ENCODE data around the gene EXOC3L4. TPM values are rescaled to one million over a fixed set of nuclear protein-coding genes. Genes with fewer than 3 reads are reported as not detected.
"Not testable (repeated sequence)": the region's sequence is repeated elsewhere in the genome, so short reads cannot be mapped to it uniquely, and the experiment has no call there.

The EXOC3L4 gene
- total RNA-seq, 6 experiments from 2014 or later = 34.2 to 87.1 (median 48.1) TPM

DNA sequence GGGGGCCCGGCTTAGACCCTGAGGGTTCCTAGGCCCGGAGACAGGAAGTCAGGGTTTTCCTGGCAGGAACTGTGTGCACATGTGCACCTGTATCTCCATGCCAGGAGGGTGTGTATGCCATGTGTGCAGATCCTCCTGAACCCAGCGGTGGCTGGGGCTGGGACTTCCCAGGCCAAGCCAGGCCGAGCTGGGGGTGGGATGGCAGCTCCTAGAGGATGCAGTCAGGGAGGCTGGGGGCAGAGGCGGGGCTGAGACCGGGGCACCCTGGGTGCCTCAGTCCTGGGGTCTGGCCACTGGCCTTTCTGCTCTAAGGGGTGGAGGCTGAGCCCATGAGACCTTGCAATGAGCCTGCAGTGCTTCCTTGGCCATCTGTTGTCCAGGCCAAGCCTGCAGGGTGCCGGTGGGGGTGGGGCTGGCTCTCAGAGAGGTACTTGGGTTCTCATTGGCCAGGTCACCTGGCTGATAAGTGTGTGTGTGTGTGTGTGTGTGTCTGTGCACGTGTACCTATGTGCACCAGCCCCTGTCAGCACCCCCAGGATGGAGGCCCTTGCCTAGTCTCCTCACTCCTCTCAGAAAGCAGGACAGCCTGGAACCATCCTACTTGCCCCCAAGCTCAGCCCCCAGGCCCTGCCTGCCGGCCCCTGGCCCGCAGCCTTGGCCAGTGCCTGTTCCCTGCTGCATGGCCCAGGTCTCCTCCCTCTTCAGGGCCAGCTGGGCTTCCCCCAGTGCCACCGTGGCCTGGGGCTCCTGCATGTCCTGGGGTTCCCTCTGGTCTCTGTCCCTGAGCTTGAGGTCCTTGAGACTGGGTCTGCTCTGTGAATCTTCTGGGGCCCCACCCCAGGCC, 18.1 kb downstream of the EXOC3L4 start:
- peak; percentile 2 to 24 (median 11) for ATAC-seq
- WGBS (ENCODE audit: insufficient coverage, low coverage, low lambda C conversion rate, missing lambda C conversion rate) = 19% methylated on average over 3 of the region's 11 CpGs
- peaks cover 0 to 58% (median 15%) of the 10 kb centered on the region in 4 donors for H3K4me1 ChIP-seq
- no peaks in the 10 kb centered on the region for H3K27me3 ChIP-seq
- H3K9me3 ChIP-seq = no peaks in the 10 kb centered on the region
- DNase-seq = no peak
- intact Hi-C loops (cut with DNase I) = no loop called here
- TF ChIP-seq POLR2A (IDR thresholded peaks at IDR 0.05) = no peak
- TF ChIP-seq, protein P1, sequence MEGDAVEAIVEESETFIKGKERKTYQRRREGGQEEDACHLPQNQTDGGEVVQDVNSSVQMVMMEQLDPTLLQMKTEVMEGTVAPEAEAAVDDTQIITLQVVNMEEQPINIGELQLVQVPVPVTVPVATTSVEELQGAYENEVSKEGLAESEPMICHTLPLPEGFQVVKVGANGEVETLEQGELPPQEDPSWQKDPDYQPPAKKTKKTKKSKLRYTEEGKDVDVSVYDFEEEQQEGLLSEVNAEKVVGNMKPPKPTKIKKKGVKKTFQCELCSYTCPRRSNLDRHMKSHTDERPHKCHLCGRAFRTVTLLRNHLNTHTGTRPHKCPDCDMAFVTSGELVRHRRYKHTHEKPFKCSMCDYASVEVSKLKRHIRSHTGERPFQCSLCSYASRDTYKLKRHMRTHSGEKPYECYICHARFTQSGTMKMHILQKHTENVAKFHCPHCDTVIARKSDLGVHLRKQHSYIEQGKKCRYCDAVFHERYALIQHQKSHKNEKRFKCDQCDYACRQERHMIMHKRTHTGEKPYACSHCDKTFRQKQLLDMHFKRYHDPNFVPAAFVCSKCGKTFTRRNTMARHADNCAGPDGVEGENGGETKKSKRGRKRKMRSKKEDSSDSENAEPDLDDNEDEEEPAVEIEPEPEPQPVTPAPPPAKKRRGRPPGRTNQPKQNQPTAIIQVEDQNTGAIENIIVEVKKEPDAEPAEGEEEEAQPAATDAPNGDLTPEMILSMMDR (IDR thresholded peaks at IDR 0.05) = no peak
- H3K4me3 ChIP-seq = no peak overlapping the region
- no peaks in the 10 kb centered on the region for H3K36me3 ChIP-seq
- H3K27ac ChIP-seq = peak overlapping the region in 1 of 3 donors; percentile 33

DNA sequence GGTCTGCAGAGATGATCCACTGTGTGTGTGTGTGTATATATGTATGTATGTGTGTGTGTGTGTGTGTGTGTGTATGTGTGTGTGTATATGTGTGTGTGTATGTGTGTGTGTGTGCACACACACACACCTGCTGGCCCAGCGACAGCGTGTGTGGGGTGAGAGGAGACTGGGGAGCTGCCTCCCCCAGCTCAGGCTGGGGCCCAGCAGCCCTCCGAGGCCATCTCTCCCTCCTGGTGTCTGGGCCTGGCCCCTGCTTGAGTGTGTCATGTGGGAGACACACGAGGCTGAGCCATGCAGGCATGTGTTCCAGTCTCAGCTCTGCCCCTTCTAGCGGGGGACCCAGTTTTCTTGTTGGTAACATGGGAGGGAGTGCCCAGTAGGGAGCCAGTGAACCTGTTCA, 18.8 kb downstream of the EXOC3L4 start:
- Histone ChIP-seq H3K27ac (peak overlapping the region in 1 of 3 donors; percentile 73), H3K36me3 (no peaks in the 10 kb centered on the region), H3K27me3 (no peaks in the 10 kb centered on the region), H3K9me3 (no peaks in the 10 kb centered on the region), H3K4me3 (no peak overlapping the region), H3K4me1 (peaks cover 0 to 54% (median 13%) of the 10 kb centered on the region in 4 donors)
- no peak for DNase-seq
- TF ChIP-seq, protein P1 (IDR thresholded peaks at IDR 0.05) = no peak
- no peak for TF ChIP-seq POLR2A (IDR thresholded peaks at IDR 0.05)
- no CpG with 5 or more reads among the region's 5 CpGs for WGBS (ENCODE audit: insufficient coverage, low coverage, low lambda C conversion rate, missing lambda C conversion rate)
- intact Hi-C loops (cut with DNase I) = no loop called here
- ATAC-seq = no peak

DNA sequence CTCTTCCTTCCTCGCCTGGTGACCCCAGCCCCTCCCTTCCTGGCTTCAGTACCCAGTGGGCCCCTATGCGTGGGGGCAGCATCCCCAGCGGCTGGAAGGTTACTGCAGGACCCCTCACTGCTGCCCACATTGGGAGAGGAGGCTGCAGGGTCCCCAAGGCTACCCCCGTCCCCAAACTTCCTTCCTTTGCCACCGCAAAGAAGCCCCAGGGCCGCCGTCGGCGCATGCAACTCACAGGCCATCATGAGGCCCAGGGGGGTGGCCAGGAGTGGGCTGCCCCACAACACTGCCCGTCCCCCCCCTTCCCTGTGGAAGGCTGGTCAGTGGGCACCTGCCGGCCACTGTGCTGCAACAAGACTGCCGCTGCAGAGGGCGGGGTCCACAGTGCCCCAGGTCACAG, 19.2 kb downstream of the EXOC3L4 start:
- H3K27ac ChIP-seq = peak overlapping the region in 1 of 3 donors; percentile 73
- peaks cover 0 to 58% (median 13%) of the 10 kb centered on the region in 4 donors for H3K4me1 ChIP-seq
- WGBS (ENCODE audit: insufficient coverage, low coverage, low lambda C conversion rate, missing lambda C conversion rate) = no CpG with 5 or more reads among the region's 13 CpGs

DNA sequence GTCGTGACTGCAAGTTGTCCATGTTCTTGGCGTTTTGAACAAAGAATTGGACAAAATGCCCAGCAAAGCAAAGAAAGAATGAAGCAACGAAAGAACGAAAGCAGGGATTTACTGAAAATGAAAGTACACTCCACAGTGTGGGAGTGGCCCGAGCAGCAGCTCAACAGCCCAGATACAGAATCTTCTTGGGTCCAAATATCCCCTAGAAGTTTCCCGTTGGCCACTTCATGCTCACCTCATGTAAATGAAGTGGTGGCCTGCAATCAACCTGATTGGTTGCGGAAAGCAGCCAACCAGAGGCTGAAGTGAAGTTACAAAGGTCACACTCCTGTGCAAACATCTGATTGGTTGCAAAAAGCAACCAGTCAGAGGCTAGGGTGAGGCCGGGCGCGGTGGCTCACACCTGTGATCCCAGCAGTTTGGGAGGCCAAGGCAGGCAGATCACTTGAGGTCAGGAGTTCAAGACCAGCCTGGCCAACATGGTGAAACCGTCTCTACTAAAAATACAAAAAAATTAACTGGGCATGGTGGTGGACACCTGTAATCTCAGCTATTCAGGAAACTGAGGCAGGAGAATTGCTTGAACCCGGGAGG, 20.7 kb downstream of the EXOC3L4 start:
- peak overlapping the region in 1 of 3 donors; percentile 9 for H3K4me3 ChIP-seq
- DNase-seq = peak; percentile 66 to 85 (median 84)

More for the DNA sequence above, 19.2 kb downstream of the EXOC3L4 start:
- DNase-seq (no peak), ATAC-seq (peak in 1 of 4 donors; percentile 4)
- intact Hi-C loops (cut with DNase I) = no loop called here
- TF ChIP-seq POLR2A (IDR thresholded peaks at IDR 0.05) = no peak
- TF ChIP-seq, protein P1 (IDR thresholded peaks at IDR 0.05) = no peak
- no peaks in the 10 kb centered on the region for H3K27me3 ChIP-seq
- H3K4me3 ChIP-seq = no peak overlapping the region
- H3K36me3 ChIP-seq = no peaks in the 10 kb centered on the region
- no peaks in the 10 kb centered on the region for H3K9me3 ChIP-seq

More for the DNA sequence above, 20.7 kb downstream of the EXOC3L4 start:
- ATAC-seq = peak; percentile 6 to 43 (median 22)
- H3K9me3 ChIP-seq; H3K27me3 ChIP-seq; intact Hi-C loops (cut with DNase I); H3K36me3 ChIP-seq: not testable (repeated sequence)
- Histone ChIP-seq H3K4me1 (peaks cover 0 to 56% (median 8%) of the 10 kb centered on the region in 4 donors), H3K27ac (peak overlapping the region; percentile 57 to 76 (median 73))
- WGBS (ENCODE audit: insufficient coverage, low coverage, low lambda C conversion rate, missing lambda C conversion rate) = 18% methylated on average over 11 of the region's 12 CpGs

Data from right lobe of liver (tissue), 6 donors.